HCT116 (cell line): ENCODE data around the gene TMEM255A. TPM values are rescaled to one million over a fixed set of nuclear protein-coding genes. Genes with fewer than 3 reads are reported as not detected.

Experiments used
- ATAC-seq: fragments of 200-7000 bp; cut with Tn5 transposase; 2 replicates; pipeline ENCODE4 v1.9.1; 2020; ENCODE audit warnings: mild to moderate bottlenecking, moderate library complexity
- BruUV-seq: library from RNA; stranded (reverse); fragments of 400-500 nt; replicated peaks from 2 replicates; lab custom pipeline; 2021; lab: Mats Ljungman, UMichigan
- CTCF ChIA-PET: fragments of 300-600 bp; sonication (Branson Sonifier 250); formaldehyde crosslinking; loops from one replicate; lab custom pipeline; 2021; ENCODE audit warnings: antibody characterized with exemption; lab: Charles Lee
- POLR2A ChIA-PET: fragments of 300-600, 350-600 bp; sonication (Branson Sonifier 250); formaldehyde crosslinking; loops from one replicate; lab custom pipeline; 2021; ENCODE audit warnings: antibody characterized with exemption; lab: Charles Lee
- RAD21 ChIA-PET, 2 experiments: fragments of 300-600 bp; sonication (Branson Sonifier 250); formaldehyde crosslinking; loops; one replicate each; lab custom pipeline; 2023; ENCODE audit warnings: low total read pairs in 2 of 2; ENCODE audit not compliant: uncharacterized antibody in 2 of 2, unreplicated experiment in 2 of 2, low non-redundant PET in 1 of 2; lab: Charles Lee
- DNase-seq: peaks from one replicate; pipeline ENCODE4 v3.0.0-alpha.2; 2010; ENCODE audit warnings: low read depth, low spot score
- H2AFZ ChIP-seq: fragments of 200-600 bp; shearing (Covaris generic), sonication (generic); 2 replicates; pipeline ENCODE4 v1.6.1; 2017; ENCODE audit warnings: low read depth, mixed run types, mixed read lengths, antibody characterized with exemption, low read length; ENCODE audit not compliant: poor library complexity, severe bottlenecking
- H3K27ac ChIP-seq: 2 replicates; pipeline ENCODE4 v1.5.1; 2012; ENCODE audit warnings: low read depth, low read length
- H3K27me3 ChIP-seq: fragments of 200-600 bp; sonication (generic); 2 replicates; pipeline ENCODE4 v1.6.1; 2016; ENCODE audit warnings: mixed run types, low read length, mixed read lengths; ENCODE audit not compliant: insufficient read depth
- H3K36me3 ChIP-seq, 2 experiments: fragments of 200-500 bp in 1 of 2; fragments of 200-600 bp in 1 of 2; sonication (Bioruptor generic) in 1 of 2; sonication (generic) in 1 of 2; 2 replicates each; pipeline versions ENCODE4 v1.5.1 to v1.6.1; 2014 to 2016; ENCODE audit warnings: low read length in 2 of 2, inconsistent platforms in 1 of 2, mixed read lengths in 1 of 2, mixed run types in 1 of 2; ENCODE audit not compliant: insufficient read depth in 2 of 2, control insufficient read depth in 1 of 2
- H3K4me1 ChIP-seq, 2 experiments: fragments of 200-600 bp in 1 of 2; sonication (generic) in 1 of 2; 2 replicates each; pipeline versions ENCODE4 v1.5.1 to v1.6.1; 2012 to 2017; ENCODE audit warnings: low read length in 2 of 2, inconsistent platforms in 1 of 2, mild to moderate bottlenecking in 1 of 2, mixed read lengths in 1 of 2, mixed run types in 1 of 2, moderate library complexity in 1 of 2; ENCODE audit not compliant: insufficient read depth in 2 of 2, control insufficient read depth in 1 of 2
- H3K4me2 ChIP-seq: fragments of 200-600 bp; sonication (generic); 2 replicates; pipeline ENCODE4 v1.6.1; 2017; ENCODE audit warnings: mixed run types, low read length, mixed read lengths
- H3K4me3 ChIP-seq, 2 experiments: fragments of 200-600 bp in 1 of 2; sonication (generic) in 1 of 2; replicated peaks in 1 of 2; 2 replicates each; pipeline ENCODE4 v1.5.1; 2011 to 2016; ENCODE audit warnings: low read length in 2 of 2, control low read depth in 1 of 2, low read depth in 1 of 2, mild to moderate bottlenecking in 1 of 2, mixed read lengths in 1 of 2, mixed run types in 1 of 2
- H3K79me2 ChIP-seq: fragments of 200-600 bp; sonication (generic); 2 replicates; pipeline ENCODE4 v1.6.1; 2017; ENCODE audit warnings: mild to moderate bottlenecking, mixed run types, low read length, moderate library complexity, mixed read lengths; ENCODE audit not compliant: insufficient read depth
- H3K9ac ChIP-seq: fragments of 200-600 bp; sonication (generic); 2 replicates; pipeline ENCODE4 v1.6.1; 2016; ENCODE audit warnings: low read length, mixed read lengths
- H3K9me2 ChIP-seq: fragments of 200-600 bp; sonication (generic), shearing (Covaris generic); 2 replicates; pipeline ENCODE4 v1.6.1; 2017; ENCODE audit warnings: mixed run types, mild to moderate bottlenecking, moderate library complexity; ENCODE audit not compliant: insufficient read depth
- H3K9me3 ChIP-seq, 2 experiments: fragments of 200-500 bp in 1 of 2; fragments of 200-600 bp in 1 of 2; sonication (Bioruptor generic) in 1 of 2; sonication (generic) in 1 of 2; 2 replicates each; pipeline ENCODE4 v1.6.1; 2014 to 2017; ENCODE audit warnings: low read length in 2 of 2, mixed read lengths in 2 of 2, inconsistent platforms in 1 of 2, low read depth in 1 of 2, mild to moderate bottlenecking in 1 of 2, mixed run types in 1 of 2, moderate library complexity in 1 of 2; ENCODE audit not compliant: control insufficient read depth in 1 of 2, insufficient read depth in 1 of 2
- H4K20me1 ChIP-seq: fragments of 200-600 bp; sonication (generic), shearing (Covaris generic); 2 replicates; pipeline ENCODE4 v1.6.1; 2017; ENCODE audit warnings: mixed run types, mild to moderate bottlenecking, moderate library complexity; ENCODE audit not compliant: insufficient read depth
- CTCF ChIP-seq, 3 experiments: fragments of 200-600 bp in 1 of 3; sonication (generic) in 1 of 3; IDR thresholded peaks in 2 of 3; conservative IDR thresholded peaks in 1 of 3; 2 replicates each; pipeline ENCODE4 v1.5.1; 2012 to 2017; ENCODE audit warnings: low read depth in 2 of 3, low read length in 2 of 3, antibody characterized with exemption in 1 of 3, borderline replicate concordance in 1 of 3, control low read depth in 1 of 3, mild to moderate bottlenecking in 1 of 3, mixed read lengths in 1 of 3, mixed run types in 1 of 3, moderate library complexity in 1 of 3; ENCODE audit not compliant: insufficient read depth in 1 of 3
- EZH2phosphoT487 ChIP-seq: fragments of 200-600 bp; IDR thresholded peaks from 2 replicates; pipeline ENCODE4 v1.6.1; 2018; ENCODE audit warnings: antibody characterized with exemption, borderline replicate concordance
- FOSL1 ChIP-seq: IDR thresholded peaks from 2 replicates; pipeline ENCODE4 v1.6.1; 2012; ENCODE audit warnings: low read depth
- POLR2A ChIP-seq: IDR thresholded peaks from 2 replicates; pipeline ENCODE4 v1.7.0; 2011; ENCODE audit warnings: borderline replicate concordance; ENCODE audit not compliant: insufficient read depth, insufficient read length; ENCODE audit errors: extremely low read depth
- RAD21 ChIP-seq: IDR thresholded peaks from 2 replicates; pipeline ENCODE4 v1.6.1; 2012; ENCODE audit warnings: low read depth, mild to moderate bottlenecking
- YY1 ChIP-seq: IDR thresholded peaks from 2 replicates; pipeline ENCODE4 v1.6.1; 2011; ENCODE audit warnings: low read length, low read depth, moderate library complexity, mild to moderate bottlenecking; ENCODE audit not compliant: insufficient replicate concordance; ENCODE audit errors: extremely low read depth
- ZNF274 ChIP-seq: fragments of 200-500 bp; sonication (Bioruptor generic); IDR thresholded peaks from 2 replicates; pipeline ENCODE4 v1.6.1; 2014; ENCODE audit warnings: mild to moderate bottlenecking, low read depth, low read length, inconsistent platforms
- intact Hi-C: fragments of 100-400 bp; cut with micrococcal nuclease; formaldehyde crosslinking; loops from 2 replicates; pipeline ENCODE4 v1.10.0; 2022
- total RNA-seq: library from RNA; stranded (reverse); gene quantifications from one replicate; pipeline ENCODE4 v1.2.1, GENCODE V29; 2021; ENCODE audit not compliant: unreplicated experiment

Gene TMEM255A
- total RNA-seq, 1 experiment from 2014 or later = not detected

DNA sequence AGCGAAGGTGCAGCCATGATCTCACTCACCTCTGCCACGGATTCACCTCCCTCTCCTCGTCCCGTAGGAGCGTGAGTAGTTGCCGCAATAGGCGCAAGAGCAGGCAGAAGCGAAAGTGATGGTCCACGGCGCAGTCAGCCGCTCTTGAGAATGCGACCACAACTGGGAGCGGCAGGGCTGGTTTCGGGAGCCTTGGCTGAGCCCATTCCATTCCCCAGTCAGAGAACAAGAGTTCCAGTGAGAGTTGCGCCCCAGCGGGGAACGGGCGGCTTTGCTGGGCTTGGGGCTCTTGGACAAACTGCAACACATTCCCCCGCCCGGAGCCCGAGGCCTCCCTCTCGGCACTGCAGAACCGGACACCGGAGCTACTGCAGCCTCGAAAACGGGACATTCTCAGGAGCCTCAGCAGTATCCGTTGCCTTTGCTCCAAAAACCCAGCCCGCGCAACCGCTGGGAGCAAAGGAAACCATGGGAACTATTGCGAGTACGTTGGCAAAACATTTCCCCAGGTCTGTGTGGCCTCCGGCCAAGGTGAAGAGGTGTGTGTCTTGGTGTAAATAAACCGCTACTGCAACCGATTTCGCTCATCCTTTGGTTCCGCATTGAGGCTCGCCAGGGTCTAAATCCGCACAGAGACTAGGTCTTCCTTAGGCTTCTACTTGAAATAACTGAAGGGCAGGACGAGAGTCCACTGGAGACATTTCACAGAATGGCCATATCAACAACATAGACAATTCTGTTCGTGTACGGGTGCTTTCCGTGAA is 66.3 kb downstream of the TMEM255A start (continued):
- TF ChIP-seq EZH2phosphoT487 (no peak), YY1 (peak; percentile 79), POLR2A (no peak), RAD21 (no peak)

GRCh38 chrX:120244395-120244734 is 66.9 kb downstream of the TMEM255A start:
- intact Hi-C loops = no loop called here
- BruUV-seq = no TSS peak
- RAD21 ChIA-PET = no interaction called here
- CTCF ChIA-PET = no interaction called here
- ATAC-seq (no peak), DNase-seq (no peak)
- H3K36me3 ChIP-seq = no peaks in the 10 kb centered on the region
- no peaks in the 10 kb centered on the region for H3K9me3 ChIP-seq
- H4K20me1 ChIP-seq = no peaks in the 10 kb centered on the region
- POLR2A ChIA-PET = no interaction called here
- H3K27ac ChIP-seq = peak overlapping the region; percentile 47; the same call in 1 of the 2 replicates
- H3K27me3 ChIP-seq = no peaks in the 10 kb centered on the region
- H3K4me2 ChIP-seq = peak overlapping the region; percentile 89
- H3K9ac ChIP-seq = peak overlapping the region; percentile 72
- H2AFZ ChIP-seq = no peak overlapping the region
- H3K79me2 ChIP-seq = no peaks in the 10 kb centered on the region
- H3K9me2 ChIP-seq = no peaks in the 10 kb centered on the region
- peak overlapping the region; percentile 58 to 77 for H3K4me3 ChIP-seq
- H3K4me1 ChIP-seq = peaks cover 0 to 6% of the 10 kb centered on the region in 2 experiments; a peak in 2 of 4 replicates
- TF ChIP-seq FOSL1 (no peak), EZH2phosphoT487 (no peak), ZNF274 (no peak), CTCF (IDR thresholded peaks at IDR 0.05 in 2 of 3, conservative IDR thresholded peaks at IDR 0.05 in 1 of 3; ENCODE audit: borderline replicate concordance in 1 of 3, insufficient read depth in 1 of 3, low read depth in 2 of 3, low read length in 2 of 3) (no peak)
